PFSK-1 (cell line): ENCODE data around the gene TMEM39A.

Experiments used
- POLR2AphosphoS5 ChIP-seq: IDR thresholded peaks from 2 replicates; pipeline ENCODE4 v1.6.1; 2012; ENCODE audit warnings: low read depth, mild to moderate bottlenecking, control low read depth, low read length, moderate library complexity
- SIN3A ChIP-seq: IDR thresholded peaks from 2 replicates; pipeline ENCODE4 v1.6.1; 2012; ENCODE audit warnings: mild to moderate bottlenecking, low read length, moderate library complexity, borderline replicate concordance; ENCODE audit not compliant: insufficient read depth

DNA sequence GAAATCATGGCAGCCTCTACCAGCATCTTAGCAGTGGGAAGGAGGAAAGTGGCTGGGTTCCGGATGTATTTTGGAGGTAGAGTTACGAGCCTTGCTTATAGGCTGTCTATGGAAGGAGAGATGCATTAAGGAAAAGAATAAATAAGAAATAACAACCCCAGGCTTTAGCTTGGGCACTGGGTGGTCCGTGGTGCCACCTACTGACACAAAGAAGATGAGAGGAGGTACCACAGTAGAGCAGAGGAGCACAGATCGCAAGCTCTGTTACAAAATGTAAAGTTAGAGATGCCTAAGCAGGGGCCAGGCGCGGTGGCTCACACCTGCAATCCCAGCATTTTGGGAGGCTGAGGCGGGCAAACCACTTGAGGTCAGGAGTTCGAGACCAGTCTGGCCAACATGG, 74.8 kb downstream of the TMEM39A start:
- no peak for TF ChIP-seq SIN3A
- TF ChIP-seq POLR2AphosphoS5 = no peak
